H54 (cell line): Measurements from ENCODE around the gene ZNF625.
"Not testable (repeated sequence)": the region's sequence is repeated elsewhere in the genome, so short reads cannot be mapped to it uniquely, and the experiment has no call there.

ENCODE experiments used
- DNase-seq: peaks from one replicate; pipeline ENCODE4 v3.0.0; 2011; ENCODE audit warnings: low spot score, mixed read lengths; ENCODE audit not compliant: insufficient read length
- FAIRE-seq: peaks from 3 replicates; lab custom pipeline; 2011; peaks lifted over from hg19 to GRCh38; lab: Jason Lieb, UNC
- POLR2A ChIP-seq: IDR thresholded peaks from 2 replicates; pipeline ENCODE4 v1.6.1; 2011; ENCODE audit warnings: low read depth, mild to moderate bottlenecking, low read length

The ZNF625 gene

DNA sequence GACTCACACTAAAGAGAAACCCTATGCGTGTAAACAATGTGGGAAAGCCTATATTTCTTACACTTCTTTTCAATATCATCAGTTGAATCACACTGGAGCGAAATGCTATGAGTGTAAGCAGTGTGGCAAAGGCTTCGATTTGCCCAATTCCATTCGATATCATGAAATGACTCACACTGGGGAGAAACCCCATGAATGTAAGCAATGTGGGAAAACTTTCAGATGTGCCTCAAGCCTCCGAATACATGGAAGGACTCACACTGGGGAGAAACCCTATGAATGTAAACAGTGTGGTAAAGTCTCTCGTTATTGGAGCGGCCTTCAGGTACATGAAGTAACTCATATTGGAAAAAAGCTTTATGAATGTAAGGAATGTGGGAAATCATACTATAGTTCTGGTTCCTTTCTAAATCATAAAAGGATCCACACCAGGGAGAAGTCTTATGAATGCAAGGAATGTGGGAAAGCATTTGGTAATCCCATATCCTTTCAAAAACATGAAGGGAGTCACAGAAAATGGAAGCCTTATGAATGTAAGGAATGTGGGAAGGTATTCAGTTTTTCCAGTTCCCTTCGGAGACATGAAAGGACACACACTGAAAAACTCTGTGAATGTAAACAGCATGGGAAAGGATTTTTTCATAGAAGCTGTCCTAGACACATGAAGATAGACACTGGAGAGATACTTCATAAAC lies 44.4 kb downstream of the ZNF625 start:
- DNase-seq (no peak), FAIRE-seq (no peak)
- TF ChIP-seq POLR2A: no peak

DNA sequence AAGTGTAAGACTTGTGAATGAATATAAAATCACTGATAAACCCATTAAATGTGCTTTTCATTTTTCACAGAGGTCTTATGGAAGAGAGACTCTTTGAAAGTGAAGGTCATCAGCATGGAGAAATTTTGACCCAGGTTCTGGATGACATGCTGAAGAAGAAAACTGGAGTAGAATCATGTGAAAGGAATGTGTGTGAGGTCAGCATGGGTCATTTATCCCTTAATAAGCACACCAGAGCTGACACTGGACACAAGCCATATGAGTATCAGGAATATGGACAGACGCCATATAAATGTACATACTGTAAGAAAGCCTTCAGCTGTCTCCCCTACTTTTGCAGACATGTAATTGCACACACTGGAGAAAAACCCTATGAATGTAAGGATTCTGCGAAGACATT lies 45.4 kb downstream of the ZNF625 start:
- DNase-seq (no peak), FAIRE-seq (no peak)
- no peak for TF ChIP-seq POLR2A

DNA sequence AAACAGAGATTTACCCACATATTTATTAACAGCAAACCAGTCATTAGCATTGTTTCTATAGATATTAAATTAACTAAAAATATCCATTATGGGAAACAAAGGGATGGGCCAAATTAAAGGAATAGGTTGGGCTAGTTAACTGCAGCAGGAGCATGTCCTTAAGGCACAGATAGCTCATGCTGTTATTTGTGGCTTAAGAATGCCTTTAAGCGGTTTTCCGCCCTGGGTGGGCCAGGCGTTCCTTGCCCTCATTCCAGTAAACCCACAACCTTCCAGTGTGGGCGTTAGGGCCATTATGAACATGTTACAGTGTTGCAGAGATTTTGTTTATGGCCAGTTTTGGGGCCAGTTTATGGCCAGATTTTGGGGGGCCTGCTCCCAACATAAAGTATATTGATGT lies 52.6 kb downstream of the ZNF625 start:
- not testable (repeated sequence) for DNase-seq, FAIRE-seq

DNA sequence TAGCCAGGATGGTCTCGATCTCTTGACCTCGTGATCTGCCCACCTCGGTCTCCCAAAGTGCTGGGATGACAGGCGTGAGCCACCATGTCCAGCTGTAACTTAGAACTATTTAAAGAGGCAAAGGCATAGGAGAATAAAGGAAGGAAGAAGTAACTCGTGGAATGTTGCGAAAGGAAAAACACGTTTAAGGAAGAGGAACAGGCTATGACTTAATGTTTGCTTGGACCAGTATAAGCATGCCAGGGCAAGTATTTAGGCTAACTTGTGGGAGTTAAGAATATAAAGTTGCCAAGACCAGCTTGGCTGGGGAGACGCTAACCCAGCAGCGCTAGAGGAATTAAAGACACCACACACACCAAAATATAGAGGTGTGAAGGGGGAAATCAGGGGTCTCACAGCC lies 58.5 kb downstream of the ZNF625 start:
- DNase-seq: no peak
- no peak for FAIRE-seq
- no peak for TF ChIP-seq POLR2A

DNA sequence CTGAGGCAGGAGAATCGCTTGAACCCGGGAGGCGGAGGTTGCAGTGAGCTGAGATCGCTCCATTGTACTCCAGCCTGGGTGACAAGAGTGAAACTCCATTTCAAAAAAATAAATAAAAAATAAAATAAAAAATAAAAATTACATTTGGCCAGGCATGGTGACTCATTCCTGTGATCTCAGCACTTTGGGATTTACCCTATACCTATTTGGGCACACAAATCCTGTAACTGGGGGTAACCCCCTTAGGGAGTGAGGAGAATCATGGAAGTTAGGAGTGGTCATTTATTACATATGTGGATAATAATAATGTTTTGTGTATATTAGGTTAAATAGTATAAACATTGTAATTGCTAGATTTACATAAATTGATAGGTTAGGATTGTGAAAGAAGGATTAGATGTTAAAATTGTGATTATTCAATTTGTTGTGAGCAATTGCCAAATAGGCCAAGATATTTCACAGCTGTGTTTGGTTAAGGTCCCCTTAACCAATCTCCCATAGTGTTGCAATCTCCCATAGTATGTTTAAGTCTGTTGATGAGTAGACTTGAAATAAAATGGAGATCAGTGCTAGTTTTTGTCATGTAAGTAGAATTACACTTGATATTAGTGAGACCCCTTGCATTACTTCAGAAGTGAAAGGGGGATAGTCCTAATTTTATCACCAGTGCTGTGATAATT lies 61.3 kb downstream of the ZNF625 start:
- DNase-seq: no peak
- no peak for TF ChIP-seq POLR2A
- no peak for FAIRE-seq
